H1 (cell line): ENCODE data around the gene PEX26. TPM values are rescaled to one million over a fixed set of nuclear protein-coding genes. Genes with fewer than 3 reads are reported as not detected.

Experiments used
- CTCF ChIA-PET: fragments of 300-600 bp; sonication (Branson Sonifier 250); formaldehyde crosslinking; loops from one replicate; lab custom pipeline; 2021; ENCODE audit not compliant: partially characterized antibody; lab: Charles Lee
- POLR2A ChIA-PET: fragments of 300-600 bp; sonication (Branson Sonifier 250); formaldehyde crosslinking; loops from one replicate; lab custom pipeline; 2021; ENCODE audit warnings: inconsistent platforms; ENCODE audit not compliant: partially characterized antibody; lab: Charles Lee
- DNase-seq, 2 experiments: peaks; one replicate each; pipeline versions ENCODE4 v3.0.0 to v3.0.0-alpha.2; 2010 to 2022; ENCODE audit warnings: low spot score in 2 of 2, low read depth in 1 of 2, mixed read lengths in 1 of 2
- FAIRE-seq: peaks from 2 replicates; lab custom pipeline; 2011; peaks lifted over from hg19 to GRCh38; lab: Jason Lieb, UNC
- H2AFZ ChIP-seq: 2 replicates; pipeline ENCODE4 v1.8.1; 2012; ENCODE audit warnings: low read length, inconsistent platforms
- H2AK5ac ChIP-seq: 2 replicates; pipeline ENCODE4 v1.6.1; 2013; ENCODE audit warnings: low read depth, low read length
- H2BK120ac ChIP-seq: replicated peaks from 2 replicates; pipeline ENCODE3; 2013; ENCODE audit warnings: low read depth, low read length, inconsistent platforms
- H2BK12ac ChIP-seq: 2 replicates; pipeline ENCODE4 v1.6.1; 2013; ENCODE audit warnings: low read depth, low read length
- H2BK15ac ChIP-seq: 2 replicates; pipeline ENCODE4 v1.6.1; 2013; ENCODE audit warnings: low read length
- H2BK20ac ChIP-seq: 2 replicates; pipeline ENCODE4 v1.6.1; 2013; ENCODE audit warnings: low read length
- H2BK5ac ChIP-seq: 2 replicates; pipeline ENCODE4 v1.6.1; 2013; ENCODE audit warnings: low read depth, low read length
- H3K14ac ChIP-seq: 2 replicates; pipeline ENCODE4 v1.6.1; 2013; ENCODE audit warnings: inconsistent platforms; ENCODE audit not compliant: insufficient read length
- H3K18ac ChIP-seq: 2 replicates; pipeline ENCODE4 v1.6.1; 2013; ENCODE audit warnings: low read length; ENCODE audit errors: extremely low read depth
- H3K23ac ChIP-seq: 2 replicates; pipeline ENCODE4 v1.6.1; 2013; ENCODE audit warnings: inconsistent platforms; ENCODE audit not compliant: insufficient read length
- H3K23me2 ChIP-seq: 2 replicates; pipeline ENCODE4 v1.6.1; 2013; ENCODE audit warnings: low read depth, low read length
- H3K27ac ChIP-seq: 2 replicates; pipeline ENCODE4 v1.6.1; 2011; ENCODE audit warnings: low read depth, low read length, inconsistent platforms
- H3K27me3 ChIP-seq, 4 experiments: replicated peaks in 1 of 4; 1 replicate in 1 of 4; 2 replicates in 3 of 4; pipeline versions ENCODE4 v1.6.1 to v1.8.1; 2011 to 2013; ENCODE audit warnings: low read length in 3 of 4, mild to moderate bottlenecking in 3 of 4, inconsistent platforms in 2 of 4, mixed read lengths in 2 of 4, moderate library complexity in 1 of 4; ENCODE audit not compliant: control insufficient read depth in 3 of 4, insufficient read depth in 3 of 4; ENCODE audit errors: extremely low read depth in 1 of 4
- H3K36me3 ChIP-seq, 4 experiments: 2 replicates each; pipeline versions ENCODE4 v1.6.1 to v1.8.1; 2011 to 2013; ENCODE audit warnings: mild to moderate bottlenecking in 4 of 4, low read length in 3 of 4, moderate library complexity in 2 of 4, control low read depth in 1 of 4, inconsistent platforms in 1 of 4; ENCODE audit not compliant: insufficient read depth in 4 of 4, control insufficient read depth in 2 of 4
- H3K4ac ChIP-seq: replicated peaks from 2 replicates; pipeline ENCODE3; 2013; ENCODE audit warnings: low read length, low read depth, mixed read lengths, inconsistent platforms; ENCODE audit not compliant: insufficient read length
- H3K4me1 ChIP-seq, 4 experiments: replicated peaks in 1 of 4; 1 replicate in 1 of 4; 2 replicates in 3 of 4; pipeline versions ENCODE4 v1.6.1 to v1.8.1; 2011 to 2013; ENCODE audit warnings: low read length in 3 of 4, inconsistent platforms in 2 of 4, mixed read lengths in 1 of 4; ENCODE audit not compliant: insufficient read depth in 4 of 4, control insufficient read depth in 3 of 4
- H3K4me2 ChIP-seq, 2 experiments: 2 replicates each; pipeline versions ENCODE4 v1.6.1 to v1.8.1; 2011 to 2013; ENCODE audit warnings: low read depth in 2 of 2, low read length in 2 of 2, control low read depth in 1 of 2, inconsistent platforms in 1 of 2, mild to moderate bottlenecking in 1 of 2; ENCODE audit not compliant: insufficient read depth in 1 of 2
- H3K4me3 ChIP-seq, 4 experiments: fragments of 200-600, 300-600 bp in 1 of 4; sonication (generic), shearing (Covaris generic), sonication (Bioruptor Twin) in 1 of 4; 2 replicates each; pipeline versions ENCODE4 v1.5.1 to v1.8.1; 2011 to 2016; ENCODE audit warnings: low read length in 4 of 4, low read depth in 3 of 4, control low read depth in 2 of 4, inconsistent platforms in 2 of 4, mild to moderate bottlenecking in 2 of 4, mixed read lengths in 1 of 4, moderate library complexity in 1 of 4; ENCODE audit not compliant: insufficient read depth in 2 of 4; ENCODE audit errors: extremely low read depth in 1 of 4
- H3K56ac ChIP-seq: replicated peaks from 2 replicates; pipeline ENCODE3; 2013; ENCODE audit warnings: low read depth, mild to moderate bottlenecking, mixed read lengths, low read length, inconsistent platforms; ENCODE audit not compliant: insufficient read length
- H3K79me1 ChIP-seq: 2 replicates; pipeline ENCODE4 v1.6.1; 2013; ENCODE audit warnings: low read depth, low read length, control low read depth
- H3K79me2 ChIP-seq, 2 experiments: 2 replicates each; pipeline versions ENCODE4 v1.6.1 to v1.8.1; 2012 to 2013; ENCODE audit warnings: low read length in 2 of 2, mild to moderate bottlenecking in 2 of 2, inconsistent platforms in 1 of 2; ENCODE audit not compliant: insufficient read depth in 2 of 2, control insufficient read depth in 1 of 2
- H3K9ac ChIP-seq, 4 experiments: replicated peaks in 1 of 4; 1 replicate in 1 of 4; 2 replicates in 3 of 4; pipeline versions ENCODE4 v1.6.1 to v1.8.1; 2011 to 2013; ENCODE audit warnings: low read depth in 3 of 4, low read length in 3 of 4, control low read depth in 2 of 4, mild to moderate bottlenecking in 2 of 4, moderate library complexity in 2 of 4, inconsistent platforms in 1 of 4; ENCODE audit errors: extremely low read depth in 1 of 4
- H3K9me3 ChIP-seq, 2 experiments: 2 replicates each; pipeline versions ENCODE4 v1.6.1 to v1.8.1; 2012 to 2013; ENCODE audit warnings: mild to moderate bottlenecking in 2 of 2, moderate library complexity in 2 of 2, control low read depth in 1 of 2, inconsistent platforms in 1 of 2, low read depth in 1 of 2, low read length in 1 of 2, mixed read lengths in 1 of 2; ENCODE audit not compliant: insufficient read depth in 2 of 2
- H4K20me1 ChIP-seq, 2 experiments: replicated peaks in 1 of 2; 2 replicates each; pipeline versions ENCODE3 to v1.8.1; 2011 to 2013; ENCODE audit warnings: inconsistent platforms in 2 of 2, low read length in 2 of 2, mild to moderate bottlenecking in 1 of 2; ENCODE audit not compliant: insufficient read depth in 2 of 2, control insufficient read depth in 1 of 2
- H4K5ac ChIP-seq: 2 replicates; pipeline ENCODE4 v1.6.1; 2013; ENCODE audit warnings: low read length, low read depth, mixed read lengths, inconsistent platforms; ENCODE audit not compliant: insufficient read length
- H4K8ac ChIP-seq: 2 replicates; pipeline ENCODE4 v1.8.0; 2013; ENCODE audit warnings: mild to moderate bottlenecking, moderate library complexity, low read length, inconsistent platforms; ENCODE audit not compliant: insufficient read depth; ENCODE audit errors: extremely low read depth
- H4K91ac ChIP-seq: replicated peaks from 2 replicates; pipeline ENCODE3; 2013; ENCODE audit warnings: low read length, mixed read lengths, inconsistent platforms; ENCODE audit not compliant: insufficient read length
- CBX5 ChIP-seq: fragments of 300-800, 300-1000 bp; sonication (generic); IDR thresholded peaks from 2 replicates; pipeline ENCODE4 v1.7.1; 2016; ENCODE audit warnings: antibody characterized with exemption, low read length, low read depth
- CBX8 ChIP-seq: fragments of 300-800, 300-1000 bp; sonication (generic); IDR thresholded peaks from 2 replicates; pipeline ENCODE4 v1.7.1; 2016; ENCODE audit warnings: low read depth, low read length, borderline replicate concordance
- CREB1 ChIP-seq: IDR thresholded peaks from 2 replicates; pipeline ENCODE4 v1.6.1; 2012; ENCODE audit warnings: inconsistent platforms
- GTF2F1 ChIP-seq: IDR thresholded peaks from 2 replicates; pipeline ENCODE4 v1.6.1; 2012; ENCODE audit warnings: low read depth, low read length, improper control_type of control experiment, borderline replicate concordance
- HDAC2 ChIP-seq, 2 experiments: fragments of 300-600 bp in 1 of 2; sonication (generic) in 1 of 2; IDR thresholded peaks; 2 replicates each; pipeline ENCODE4 v1.6.1; 2011 to 2012; ENCODE audit warnings: low read depth in 2 of 2, low read length in 2 of 2, mild to moderate bottlenecking in 2 of 2, moderate library complexity in 2 of 2, borderline replicate concordance in 1 of 2, inconsistent platforms in 1 of 2
- NRF1 ChIP-seq: IDR thresholded peaks from 2 replicates; pipeline ENCODE4 v1.6.1; 2011; ENCODE audit warnings: mild to moderate bottlenecking, low read depth, low read length, improper control_type of control experiment
- SIRT6 ChIP-seq: IDR thresholded peaks from one replicate; pipeline ENCODE4 v1.7.1; 2012; ENCODE audit warnings: low read length, inconsistent platforms
- SP1 ChIP-seq: IDR thresholded peaks from 2 replicates; pipeline ENCODE4 v1.6.1; 2011; ENCODE audit warnings: low read depth, low read length
- SP2 ChIP-seq: IDR thresholded peaks from 2 replicates; pipeline ENCODE4 v1.6.1; 2012; ENCODE audit warnings: mild to moderate bottlenecking, low read length, inconsistent platforms
- TAF1 ChIP-seq: IDR thresholded peaks from 2 replicates; pipeline ENCODE4 v1.6.1; 2011; ENCODE audit warnings: mild to moderate bottlenecking, low read depth, low read length
- WGBS, 2 experiments: shearing (Covaris generic) in 1 of 2; methylation state at CpG; one replicate each; pipeline versions ENCODE4 v1.1.6 to v1.1.7; 2013 to 2015; ENCODE audit warnings: low lambda C conversion rate in 2 of 2, mixed read lengths in 2 of 2, inconsistent platforms in 1 of 2, low coverage in 1 of 2, missing lambda C conversion rate in 1 of 2; ENCODE audit not compliant: insufficient replicate concordance in 2 of 2, insufficient coverage in 1 of 2, insufficient read length in 1 of 2; ENCODE audit errors: extremely low coverage in 1 of 2, missing lambda C conversion rate in 1 of 2; 5-methylcytosine and 5-hydroxymethylcytosine counted together
- polyA plus RNA-seq, 7 experiments: library from polyadenylated mRNA; depleted of rRNA in 3 of 7; stranded (reverse) in 5 of 7; unstranded in 2 of 7; fragments of >200 nt in 5 of 7; fragments of 200-250 nt in 2 of 7; gene quantifications; 1 replicate in 5 of 7; 2 replicates in 1 of 7; 4 replicates in 1 of 7; pipeline versions ENCODE4 v1.2.1 to v1.2.3, GENCODE V29; 2011 to 2013; ENCODE audit warnings: missing spikeins in 2 of 7, mixed read lengths in 2 of 7
- total RNA-seq: library from RNA; stranded (reverse); fragmentation: NEBNext Ultra II Directional; extraction: Animal tissue kit (Norgen Biotek cat#: 25700); gene quantifications from 2 replicates; pipeline ENCODE4 v1.2.1, GENCODE V29; 2021

Gene PEX26
- total and polyA plus RNA-seq, 2 of the 8 experiments (the other 6 are each of a cell fraction or from before 2014, with no cell fraction given) = 33.1 to 49.0 TPM

DNA sequence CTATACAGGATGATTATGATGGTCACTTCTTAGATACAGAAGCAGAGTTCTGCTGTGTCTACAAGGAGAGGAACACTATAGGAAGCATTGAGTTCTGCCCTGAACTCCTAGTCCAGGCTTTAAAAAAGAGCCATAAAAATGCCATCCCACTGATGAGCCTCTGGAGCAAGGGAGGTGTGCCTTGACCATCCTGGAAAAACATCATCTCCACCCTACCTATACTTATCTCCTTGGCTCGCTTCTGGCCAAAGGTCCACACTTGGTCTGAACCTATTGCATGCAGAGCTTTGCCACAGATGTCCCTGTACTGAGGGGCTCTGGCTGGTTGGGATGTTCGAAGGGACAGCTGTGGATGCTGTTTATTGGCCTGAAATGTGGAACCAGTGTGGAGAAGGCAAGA is 4.3 kb upstream of the PEX26 start:
- Histone ChIP-seq H3K4me1 (no peaks in the 10 kb centered on the region), H4K5ac (no peak overlapping the region), H3K14ac (no peak overlapping the region), H3K9ac (no peak overlapping the region), H3K4me3 (no peak overlapping the region), H3K36me3 (no peaks in the 10 kb centered on the region), H2BK15ac (no peak overlapping the region), H2AK5ac (no peak overlapping the region), H3K18ac (no peak overlapping the region), H3K79me1 (no peaks in the 10 kb centered on the region), H2BK120ac (no peak overlapping the region), H3K56ac (no peak overlapping the region), H2AFZ (no peak overlapping the region), H2BK20ac (no peak overlapping the region), H3K79me2 (peaks cover 0 to 4% of the 10 kb centered on the region in 2 experiments; a peak in 3 of 4 replicates), H3K23me2 (peaks cover 2% of the 10 kb centered on the region; the same call in 1 of the 2 replicates), H3K9me3 (no peaks in the 10 kb centered on the region), H3K4me2 (no peak overlapping the region), H2BK12ac (no peak overlapping the region), H4K20me1 (no peaks in the 10 kb centered on the region), H3K27me3 (no peaks in the 10 kb centered on the region; a peak in 1 of 7 replicates), H4K91ac (no peak overlapping the region), H3K4ac (no peak overlapping the region), H4K8ac (no peak overlapping the region), H2BK5ac (no peak overlapping the region), H3K27ac (no peak overlapping the region), H3K23ac (no peak overlapping the region)
- 85% methylated on average over 2 of the region's 2 CpGs; no CpG with 5 or more reads in 1 of the 2 experiments for WGBS, 2 experiments
- TF ChIP-seq CBX8 (no peak), CBX5 (no peak), SIRT6 (no peak), SP1 (no peak), TAF1 (no peak), HDAC2 (IDR thresholded peaks at IDR 0.05; ENCODE audit: borderline replicate concordance in 1 of 2, low read depth in 2 of 2, low read length in 2 of 2) (no peak), NRF1 (no peak), SP2 (no peak), CREB1 (no peak), GTF2F1 (no peak)
- ChIA-PET POLR2A (interaction anchor here (0.5 kb wide), 1 partner anchor 306 kb away, joined by 3 read pairs; no protein-coding TSS in a partner anchor), CTCF (interaction anchor here (0.6 to 11.5 kb wide), 9 partner anchors 9 to 323 kb away, joined by 4 to 163 read pairs (median 20); no protein-coding TSS in a partner anchor)
- DNase-seq (no peak), FAIRE-seq (no peak)
